DOHH2 (cell line): ENCODE data around the gene SLC39A5.

Experiments used
- EZH2phosphoT487 ChIP-seq: fragments of 200-600 bp; sonication (generic); IDR thresholded peaks from 2 replicates; pipeline ENCODE4 v1.6.1; 2017; ENCODE audit warnings: borderline replicate concordance, mild to moderate bottlenecking, antibody characterized with exemption, low read length, moderate library complexity, mixed read lengths
- TF ChIP-seq, protein P1 (sequence below): fragments of 200-600 bp; sonication (generic); IDR thresholded peaks from one replicate; pipeline ENCODE4 v1.5.1; 2014; ENCODE audit warnings: antibody characterized with exemption, mild to moderate bottlenecking, low read depth, low read length; ENCODE audit not compliant: poor library complexity, severe bottlenecking

DNA sequence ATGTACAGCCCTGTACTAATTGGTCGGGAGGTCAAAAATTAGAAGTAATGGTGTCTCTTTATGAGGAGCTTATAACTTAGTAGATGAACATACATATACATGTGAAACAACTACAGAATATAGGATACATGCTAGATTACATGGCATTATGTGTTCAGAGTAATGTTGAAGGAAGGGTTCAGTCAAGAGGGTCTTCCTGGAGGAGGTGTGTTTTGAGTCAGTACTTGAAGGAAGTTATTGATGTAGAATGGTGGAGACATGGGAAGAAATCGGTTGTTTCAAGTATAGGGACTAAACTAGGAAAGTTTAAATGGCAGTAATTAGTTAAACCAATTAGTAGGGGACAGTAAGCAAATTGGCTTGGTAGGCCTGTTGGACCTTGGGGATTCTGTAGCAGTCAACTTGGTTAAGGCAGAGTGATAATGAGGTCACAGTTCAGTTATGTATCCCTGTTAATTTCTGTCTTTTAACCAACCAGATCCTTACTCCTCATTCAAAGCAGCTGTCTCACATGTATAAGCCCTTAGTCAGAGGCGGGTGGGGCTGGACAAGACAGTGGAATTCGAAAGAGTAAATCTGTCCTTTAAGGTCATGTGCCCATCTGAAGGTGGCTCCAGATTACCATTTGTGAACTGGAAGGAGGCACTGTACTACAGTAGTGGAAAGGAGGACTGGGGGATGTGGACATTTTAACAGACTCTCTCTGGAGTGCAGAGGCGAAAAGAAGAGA is 31.8 kb downstream of the SLC39A5 start:
- TF ChIP-seq, protein P1, sequence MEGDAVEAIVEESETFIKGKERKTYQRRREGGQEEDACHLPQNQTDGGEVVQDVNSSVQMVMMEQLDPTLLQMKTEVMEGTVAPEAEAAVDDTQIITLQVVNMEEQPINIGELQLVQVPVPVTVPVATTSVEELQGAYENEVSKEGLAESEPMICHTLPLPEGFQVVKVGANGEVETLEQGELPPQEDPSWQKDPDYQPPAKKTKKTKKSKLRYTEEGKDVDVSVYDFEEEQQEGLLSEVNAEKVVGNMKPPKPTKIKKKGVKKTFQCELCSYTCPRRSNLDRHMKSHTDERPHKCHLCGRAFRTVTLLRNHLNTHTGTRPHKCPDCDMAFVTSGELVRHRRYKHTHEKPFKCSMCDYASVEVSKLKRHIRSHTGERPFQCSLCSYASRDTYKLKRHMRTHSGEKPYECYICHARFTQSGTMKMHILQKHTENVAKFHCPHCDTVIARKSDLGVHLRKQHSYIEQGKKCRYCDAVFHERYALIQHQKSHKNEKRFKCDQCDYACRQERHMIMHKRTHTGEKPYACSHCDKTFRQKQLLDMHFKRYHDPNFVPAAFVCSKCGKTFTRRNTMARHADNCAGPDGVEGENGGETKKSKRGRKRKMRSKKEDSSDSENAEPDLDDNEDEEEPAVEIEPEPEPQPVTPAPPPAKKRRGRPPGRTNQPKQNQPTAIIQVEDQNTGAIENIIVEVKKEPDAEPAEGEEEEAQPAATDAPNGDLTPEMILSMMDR, result no peak
- TF ChIP-seq EZH2phosphoT487, result no peak
